Measurements from ENCODE around the gene SLU7. TPM values are rescaled to one million over a fixed set of nuclear protein-coding genes. Genes with fewer than 3 reads are reported as not detected.

SLU7 gene
- total RNA-seq, 1 donor: 75.6 TPM

DNA sequence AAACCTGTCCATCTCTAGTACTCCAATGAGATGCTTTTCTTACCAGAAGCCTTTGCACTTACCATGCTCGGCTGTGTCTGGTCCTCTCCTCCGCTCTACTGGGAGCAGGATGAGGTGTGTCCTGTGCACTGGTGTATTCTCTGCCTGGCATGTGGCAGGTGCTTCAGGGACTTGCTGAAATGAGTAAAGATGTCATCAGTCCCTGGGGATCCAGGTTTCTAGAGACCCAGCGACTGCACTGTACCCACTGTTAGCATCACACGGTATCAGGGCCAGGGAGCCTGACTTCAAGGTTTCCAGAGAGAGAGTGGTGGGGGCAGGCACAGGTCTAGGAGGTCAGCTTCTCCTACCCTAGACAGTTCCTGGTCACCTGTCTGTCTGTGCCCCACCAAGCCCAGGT is 13.3 kb upstream of the SLU7 start:
- peak; percentile 29 for DNase-seq (ENCODE audit: insufficient read length, low spot score, missing footprints)
- H3K4me1 ChIP-seq (ENCODE audit: insufficient read depth, low read length): no peaks in the 10 kb centered on the region
- no peak overlapping the region for H2AFZ ChIP-seq (ENCODE audit: low read length)

GRCh38 chr5:160427607-160428006 is 8.7 kb upstream of the SLU7 start:
- Histone ChIP-seq H3K9me3 (ENCODE audit: low read depth, low read length) (no peaks in the 10 kb centered on the region), H3K27me3 (ENCODE audit: insufficient read depth, low read length) (no peaks in the 10 kb centered on the region), H3K27ac (ENCODE audit: low read depth, low read length) (no peak overlapping the region), H3K4me1 (ENCODE audit: insufficient read depth, low read length) (peaks cover 19% of the 10 kb centered on the region), H2AFZ (ENCODE audit: low read length) (no peak overlapping the region), H3K36me3 (ENCODE audit: insufficient read depth, low read length) (peaks cover 31% of the 10 kb centered on the region), H4K20me1 (ENCODE audit: insufficient read depth, low read length) (no peaks in the 10 kb centered on the region), H3K4me3 (ENCODE audit: insufficient read depth, low read length) (no peak overlapping the region), H3K4me2 (ENCODE audit: insufficient read depth, low read length) (no peak overlapping the region), H3K79me2 (ENCODE audit: insufficient read depth, low read length) (peaks cover 34% of the 10 kb centered on the region)
- TF ChIP-seq, protein P1, sequence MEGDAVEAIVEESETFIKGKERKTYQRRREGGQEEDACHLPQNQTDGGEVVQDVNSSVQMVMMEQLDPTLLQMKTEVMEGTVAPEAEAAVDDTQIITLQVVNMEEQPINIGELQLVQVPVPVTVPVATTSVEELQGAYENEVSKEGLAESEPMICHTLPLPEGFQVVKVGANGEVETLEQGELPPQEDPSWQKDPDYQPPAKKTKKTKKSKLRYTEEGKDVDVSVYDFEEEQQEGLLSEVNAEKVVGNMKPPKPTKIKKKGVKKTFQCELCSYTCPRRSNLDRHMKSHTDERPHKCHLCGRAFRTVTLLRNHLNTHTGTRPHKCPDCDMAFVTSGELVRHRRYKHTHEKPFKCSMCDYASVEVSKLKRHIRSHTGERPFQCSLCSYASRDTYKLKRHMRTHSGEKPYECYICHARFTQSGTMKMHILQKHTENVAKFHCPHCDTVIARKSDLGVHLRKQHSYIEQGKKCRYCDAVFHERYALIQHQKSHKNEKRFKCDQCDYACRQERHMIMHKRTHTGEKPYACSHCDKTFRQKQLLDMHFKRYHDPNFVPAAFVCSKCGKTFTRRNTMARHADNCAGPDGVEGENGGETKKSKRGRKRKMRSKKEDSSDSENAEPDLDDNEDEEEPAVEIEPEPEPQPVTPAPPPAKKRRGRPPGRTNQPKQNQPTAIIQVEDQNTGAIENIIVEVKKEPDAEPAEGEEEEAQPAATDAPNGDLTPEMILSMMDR (IDR thresholded peaks at IDR 0.05; ENCODE audit: extremely low read depth, low read depth, low read length): no peak
- no peak for DNase-seq (ENCODE audit: insufficient read length, low spot score, missing footprints)

More for the DNA sequence above, 13.3 kb upstream of the SLU7 start:
- no peak overlapping the region for H3K27ac ChIP-seq (ENCODE audit: low read depth, low read length)
- H3K4me2 ChIP-seq (ENCODE audit: insufficient read depth, low read length): no peak overlapping the region
- no peaks in the 10 kb centered on the region for H3K9me3 ChIP-seq (ENCODE audit: low read depth, low read length)
- H3K36me3 ChIP-seq (ENCODE audit: insufficient read depth, low read length): peaks cover 27% of the 10 kb centered on the region
- no peaks in the 10 kb centered on the region for H3K27me3 ChIP-seq (ENCODE audit: insufficient read depth, low read length)
- no peak overlapping the region for H3K4me3 ChIP-seq (ENCODE audit: insufficient read depth, low read length)
- no peaks in the 10 kb centered on the region for H3K79me2 ChIP-seq (ENCODE audit: insufficient read depth, low read length)
- no peaks in the 10 kb centered on the region for H4K20me1 ChIP-seq (ENCODE audit: insufficient read depth, low read length)
- TF ChIP-seq, protein P1 (IDR thresholded peaks at IDR 0.05; ENCODE audit: extremely low read depth, low read depth, low read length): no peak

- peak overlapping the region; percentile 94 for H3K4me2 ChIP-seq (ENCODE audit: insufficient read depth, low read length)
- no peak overlapping the region for H2AFZ ChIP-seq (ENCODE audit: low read length)
- TF ChIP-seq, protein P1 (IDR thresholded peaks at IDR 0.05; ENCODE audit: extremely low read depth, low read depth, low read length): no peak
- H3K36me3 ChIP-seq (ENCODE audit: insufficient read depth, low read length): peaks cover 13% of the 10 kb centered on the region
- no peaks in the 10 kb centered on the region for H3K27me3 ChIP-seq (ENCODE audit: insufficient read depth, low read length)
- H3K27ac ChIP-seq (ENCODE audit: low read depth, low read length): no peak overlapping the region
- DNase-seq (ENCODE audit: insufficient read length, low spot score, missing footprints): no peak
- peak overlapping the region; percentile 2 for H3K4me3 ChIP-seq (ENCODE audit: insufficient read depth, low read length)
- H3K4me1 ChIP-seq (ENCODE audit: insufficient read depth, low read length): peaks cover 40% of the 10 kb centered on the region
- H4K20me1 ChIP-seq (ENCODE audit: insufficient read depth, low read length): no peaks in the 10 kb centered on the region
- peaks cover 47% of the 10 kb centered on the region for H3K79me2 ChIP-seq (ENCODE audit: insufficient read depth, low read length)
- no peaks in the 10 kb centered on the region for H3K9me3 ChIP-seq (ENCODE audit: low read depth, low read length)
These were observed 4.2 kb upstream of the SLU7 start for GRCh38 chr5:160423099-160423498.

- Histone ChIP-seq H3K36me3 (ENCODE audit: insufficient read depth, low read length) (no peaks in the 10 kb centered on the region), H3K79me2 (ENCODE audit: insufficient read depth, low read length) (peaks cover 61% of the 10 kb centered on the region)
- TF ChIP-seq, protein P1 (IDR thresholded peaks at IDR 0.05; ENCODE audit: extremely low read depth, low read depth, low read length): no peak
These were observed 2.9 kb upstream of the SLU7 start, which contains the start of gene PTTG1 for GRCh38 chr5:160421625-160422258. Gene PTTG1, plus strand, starts transcription at chr5:160421855. Its CDS starts 458 bp downstream, at chr5:160422313.

More at GRCh38 chr5:160421625-160422258, 2.9 kb upstream of the SLU7 start, which contains the start of gene PTTG1:
- Histone ChIP-seq H4K20me1 (ENCODE audit: insufficient read depth, low read length) (no peaks in the 10 kb centered on the region), H3K9me3 (ENCODE audit: low read depth, low read length) (no peaks in the 10 kb centered on the region), H3K27me3 (ENCODE audit: insufficient read depth, low read length) (no peaks in the 10 kb centered on the region), H3K4me3 (ENCODE audit: insufficient read depth, low read length) (peak within 1 kb of the TSS; percentile 80), H3K4me2 (ENCODE audit: insufficient read depth, low read length) (peak within 1 kb of the TSS; percentile 94), H3K27ac (ENCODE audit: low read depth, low read length) (peak within 1 kb of the TSS; percentile 86), H3K4me1 (ENCODE audit: insufficient read depth, low read length) (peaks cover 45% of the 10 kb centered on the region), H2AFZ (ENCODE audit: low read length) (peak within 1 kb of the TSS; percentile 96)
- peak; percentile 89 for DNase-seq (ENCODE audit: insufficient read length, low spot score, missing footprints)
